Tibial artery (tissue), 4 donors: ENCODE data around the gene EZH2.

Experiments used
- DNase-seq, 2 donors: peaks; one replicate each; pipeline ENCODE4 v3.0.0-alpha.2; 2019
- H3K27ac ChIP-seq, 2 donors: fragments of 200-600 bp; sonication (generic) in 1 of 2; 1 replicate in 1 of 2; 2 replicates in 1 of 2; pipeline ENCODE4 v1.5.1; 2018 to 2019; ENCODE audit warnings: mild to moderate bottlenecking in 1 of 2
- H3K27me3 ChIP-seq, 2 donors: fragments of 200-600 bp; sonication (generic) in 1 of 2; one replicate each; pipeline versions ENCODE4 v1.5.1 to v1.6.0; 2016 to 2019
- H3K36me3 ChIP-seq, 3 donors: fragments of 200-600 bp; sonication (generic) in 2 of 3; one replicate each; pipeline ENCODE4 v1.5.1; 2016 to 2019; ENCODE audit warnings: mild to moderate bottlenecking in 2 of 3
- H3K4me1 ChIP-seq, 4 donors: fragments of 200-600 bp; sonication (generic) in 2 of 4; 1 replicate in 3 of 4; 2 replicates in 1 of 4; pipeline ENCODE4 v1.5.1; 2016 to 2019
- H3K4me3 ChIP-seq, 2 donors: fragments of 200-600 bp; sonication (generic) in 1 of 2; 1 replicate in 1 of 2; 2 replicates in 1 of 2; pipeline ENCODE4 v1.5.1; 2018 to 2019; ENCODE audit warnings: mild to moderate bottlenecking in 2 of 2
- H3K9me3 ChIP-seq, 3 donors: fragments of 200-600 bp; sonication (generic) in 1 of 3; one replicate each; pipeline ENCODE4 v1.5.1; 2016 to 2019
- CTCF ChIP-seq, 2 experiments: fragments of 200-600 bp in 1 of 2; fragments of 450-650 bp in 1 of 2; IDR thresholded peaks; one replicate each; pipeline ENCODE4 v1.5.1; 2017 to 2019; ENCODE audit warnings: antibody characterized with exemption in 2 of 2, mild to moderate bottlenecking in 1 of 2, moderate library complexity in 1 of 2
- intact Hi-C: fragments of 100-400 bp; cut with DNase I; formaldehyde crosslinking; loops from one replicate; pipeline ENCODE4 v1.15.0; 2023; ENCODE audit warnings: low total_unique reads

Gene EZH2

GRCh38 chr7:148772297-148773089 is 111.6 kb downstream of the EZH2 start:
- H3K36me3 ChIP-seq = peaks cover 35 to 83% (median 62%) of the 10 kb centered on the region in 3 donors
- H3K4me1 ChIP-seq = no peaks in the 10 kb centered on the region
- no peaks in the 10 kb centered on the region for H3K9me3 ChIP-seq
- H3K27me3 ChIP-seq = no peaks in the 10 kb centered on the region
- intact Hi-C loops = no loop called here
- H3K27ac ChIP-seq = no peak overlapping the region
- H3K4me3 ChIP-seq = no peak overlapping the region
- no peak for DNase-seq
- TF ChIP-seq CTCF (IDR thresholded peaks at IDR 0.05) = no peak

- Histone ChIP-seq H3K9me3 (no peaks in the 10 kb centered on the region), H3K36me3 (peaks cover 39 to 87% (median 63%) of the 10 kb centered on the region in 3 donors), H3K27ac (no peak overlapping the region), H3K4me3 (no peak overlapping the region), H3K4me1 (no peaks in the 10 kb centered on the region), H3K27me3 (no peaks in the 10 kb centered on the region)
- no peak for TF ChIP-seq CTCF (IDR thresholded peaks at IDR 0.05)
- intact Hi-C loops = no loop called here
- DNase-seq = no peak
Observed at GRCh38 chr7:148770004-148770403, 114.1 kb downstream of the EZH2 start.

GRCh38 chr7:148763622-148764021 is 120.5 kb downstream of the EZH2 start:
- no peak overlapping the region for H3K4me3 ChIP-seq
- no peaks in the 10 kb centered on the region for H3K27me3 ChIP-seq
- no peak for TF ChIP-seq CTCF (IDR thresholded peaks at IDR 0.05)
- no peaks in the 10 kb centered on the region for H3K9me3 ChIP-seq
- intact Hi-C loops = no loop called here
- no peak overlapping the region for H3K27ac ChIP-seq
- no peak for DNase-seq
- peaks cover 50% of the 10 kb centered on the region in 3 donors for H3K36me3 ChIP-seq
- no peaks in the 10 kb centered on the region for H3K4me1 ChIP-seq

DNA sequence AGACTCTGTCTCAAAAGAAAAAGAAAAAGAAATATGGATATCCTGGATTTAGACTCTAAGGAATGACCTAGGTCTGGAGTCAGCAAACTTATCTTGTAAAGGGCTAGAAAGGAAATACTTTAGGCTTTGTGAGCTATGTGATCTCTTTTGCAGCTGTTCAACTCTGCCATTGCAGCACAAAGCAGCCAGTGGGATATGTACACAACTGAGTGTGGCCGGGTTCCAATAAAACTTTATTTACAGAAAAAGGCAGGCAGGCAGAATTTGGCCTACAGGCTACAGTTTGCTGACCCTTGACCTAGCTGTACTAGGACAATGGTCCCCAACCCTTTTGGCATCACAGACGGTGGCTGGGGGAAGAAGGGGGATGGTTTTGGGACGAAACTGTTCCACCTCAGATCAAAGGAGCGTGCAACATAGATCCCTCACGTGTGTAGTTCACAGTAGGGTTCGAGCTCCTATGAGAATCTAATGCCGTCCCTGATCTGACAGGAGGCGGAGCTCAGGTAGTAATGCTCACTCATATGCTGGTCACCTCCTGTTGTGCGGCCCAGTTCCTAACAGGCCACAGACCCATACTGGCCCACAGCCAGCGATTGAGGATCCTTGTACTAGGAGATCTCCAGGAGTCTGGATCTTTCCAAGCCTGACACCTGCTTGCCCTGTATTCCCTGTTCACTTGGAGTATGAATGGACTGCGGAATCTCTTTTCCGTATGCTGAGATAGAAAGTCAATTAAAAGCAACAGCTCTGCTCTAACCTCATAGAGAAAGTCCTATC is 122.4 kb downstream of the EZH2 start:
- Histone ChIP-seq H3K9me3 (no peaks in the 10 kb centered on the region), H3K36me3 (peaks cover 40 to 46% (median 42%) of the 10 kb centered on the region in 3 donors), H3K27ac (no peak overlapping the region), H3K4me3 (no peak overlapping the region), H3K4me1 (no peaks in the 10 kb centered on the region), H3K27me3 (no peaks in the 10 kb centered on the region)
- TF ChIP-seq CTCF (IDR thresholded peaks at IDR 0.05) = no peak
- intact Hi-C loops = no loop called here
- DNase-seq = no peak
